Breast epithelium (tissue), 4 donors: Measurements from ENCODE around the gene GP1BB. TPM values are rescaled to one million over a fixed set of nuclear protein-coding genes. Genes with fewer than 3 reads are reported as not detected.

Experiments
- DNase-seq, 2 donors: peaks; one replicate each; pipeline ENCODE4 v3.0.0-alpha.2; 2019; ENCODE audit warnings: low spot score in 2 of 2
- H3K27ac ChIP-seq, 2 donors: fragments of 200-600 bp; sonication (generic) in 1 of 2; one replicate each; pipeline ENCODE4 v1.5.1; 2016 to 2019; ENCODE audit warnings: mild to moderate bottlenecking in 1 of 2
- H3K27me3 ChIP-seq, 2 donors: fragments of 200-600 bp; sonication (generic) in 1 of 2; one replicate each; pipeline versions ENCODE4 v1.5.1 to v1.6.0; 2017 to 2019; ENCODE audit warnings: control low read depth in 1 of 2, mild to moderate bottlenecking in 1 of 2
- H3K36me3 ChIP-seq: fragments of 200-600 bp; one replicate; pipeline ENCODE4 v1.5.1; 2019
- H3K4me1 ChIP-seq, 2 donors: fragments of 200-600 bp; sonication (generic); one replicate each; pipeline ENCODE4 v1.5.1; 2016 to 2019; ENCODE audit warnings: control low read depth in 1 of 2
- H3K4me3 ChIP-seq, 3 donors: fragments of 200-600 bp; sonication (generic); 1 replicate in 2 of 3; 2 replicates in 1 of 3; pipeline ENCODE4 v1.5.1; 2016 to 2019; ENCODE audit warnings: mild to moderate bottlenecking in 3 of 3, moderate library complexity in 2 of 3
- H3K9me3 ChIP-seq, 2 donors: fragments of 200-600 bp; sonication (generic) in 1 of 2; one replicate each; pipeline ENCODE4 v1.5.1; 2016 to 2019; ENCODE audit warnings: control low read depth in 1 of 2
- POLR2A ChIP-seq: fragments of 450-650 bp; IDR thresholded peaks from one replicate; pipeline ENCODE4 v1.6.1; 2016; ENCODE audit warnings: antibody characterized with exemption, mild to moderate bottlenecking, moderate library complexity
- POLR2AphosphoS5 ChIP-seq, 3 donors: sonication (generic); formaldehyde crosslinking; IDR thresholded peaks; one replicate each; pipeline ENCODE4 v1.6.1; 2017; ENCODE audit warnings: antibody characterized with exemption in 3 of 3
- intact Hi-C: fragments of 100-400 bp; cut with DNase I; formaldehyde crosslinking; loops from one replicate; pipeline ENCODE4 v1.15.1; 2023; ENCODE audit warnings: low total_unique reads
- total RNA-seq, 3 donors: library from RNA; depleted of rRNA; stranded (reverse); fragments of >200 nt; gene quantifications; one replicate each; pipeline ENCODE4 v1.1.0, GENCODE V29; 2016
- TF ChIP-seq, protein P1 (sequence below), 3 donors: fragments of 450-650 bp; IDR thresholded peaks; one replicate each; pipeline ENCODE4 v1.5.1; 2016 to 2017; ENCODE audit warnings: antibody characterized with exemption in 3 of 3, mild to moderate bottlenecking in 3 of 3, moderate library complexity in 3 of 3

GP1BB gene
- total RNA-seq, 3 donors from 2014 or later, result 1.3 to 6.2 (median 2.9) TPM

DNA sequence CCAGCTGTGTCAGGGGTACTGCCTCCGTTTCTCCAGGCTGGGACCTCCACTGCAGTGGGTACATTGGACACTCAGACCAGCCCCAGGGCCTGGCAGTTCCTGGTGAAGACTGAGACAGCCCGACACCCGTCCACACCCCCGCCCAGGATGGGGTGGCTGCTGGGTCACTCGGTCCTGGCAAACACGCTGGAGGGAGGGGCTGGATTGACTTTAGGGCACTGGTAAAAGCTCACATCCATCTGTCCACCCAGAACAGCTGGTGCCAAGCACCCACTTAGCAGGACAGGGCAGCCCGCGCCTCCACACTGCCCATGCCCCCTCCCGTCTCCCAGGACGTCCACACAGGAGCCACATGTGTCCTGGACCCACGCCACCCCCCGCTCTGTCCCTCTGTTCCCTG, 26.5 kb downstream of the GP1BB start:
- Histone ChIP-seq H3K4me3 (no peak overlapping the region), H3K4me1 (peaks cover 0 to 2% of the 10 kb centered on the region in 2 donors), H3K27me3 (peaks cover 2 to 20% of the 10 kb centered on the region in 2 donors), H3K9me3 (no peaks in the 10 kb centered on the region), H3K27ac (peak overlapping the region in 1 of 2 donors; percentile 63), H3K36me3 (no peaks in the 10 kb centered on the region)
- TF ChIP-seq POLR2A (no peak), POLR2AphosphoS5 (IDR thresholded peaks at IDR 0.05) (no peak)
- TF ChIP-seq, protein P1, sequence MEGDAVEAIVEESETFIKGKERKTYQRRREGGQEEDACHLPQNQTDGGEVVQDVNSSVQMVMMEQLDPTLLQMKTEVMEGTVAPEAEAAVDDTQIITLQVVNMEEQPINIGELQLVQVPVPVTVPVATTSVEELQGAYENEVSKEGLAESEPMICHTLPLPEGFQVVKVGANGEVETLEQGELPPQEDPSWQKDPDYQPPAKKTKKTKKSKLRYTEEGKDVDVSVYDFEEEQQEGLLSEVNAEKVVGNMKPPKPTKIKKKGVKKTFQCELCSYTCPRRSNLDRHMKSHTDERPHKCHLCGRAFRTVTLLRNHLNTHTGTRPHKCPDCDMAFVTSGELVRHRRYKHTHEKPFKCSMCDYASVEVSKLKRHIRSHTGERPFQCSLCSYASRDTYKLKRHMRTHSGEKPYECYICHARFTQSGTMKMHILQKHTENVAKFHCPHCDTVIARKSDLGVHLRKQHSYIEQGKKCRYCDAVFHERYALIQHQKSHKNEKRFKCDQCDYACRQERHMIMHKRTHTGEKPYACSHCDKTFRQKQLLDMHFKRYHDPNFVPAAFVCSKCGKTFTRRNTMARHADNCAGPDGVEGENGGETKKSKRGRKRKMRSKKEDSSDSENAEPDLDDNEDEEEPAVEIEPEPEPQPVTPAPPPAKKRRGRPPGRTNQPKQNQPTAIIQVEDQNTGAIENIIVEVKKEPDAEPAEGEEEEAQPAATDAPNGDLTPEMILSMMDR (IDR thresholded peaks at IDR 0.05), result no peak
- intact Hi-C loops, result no loop called here
- no peak for DNase-seq

DNA sequence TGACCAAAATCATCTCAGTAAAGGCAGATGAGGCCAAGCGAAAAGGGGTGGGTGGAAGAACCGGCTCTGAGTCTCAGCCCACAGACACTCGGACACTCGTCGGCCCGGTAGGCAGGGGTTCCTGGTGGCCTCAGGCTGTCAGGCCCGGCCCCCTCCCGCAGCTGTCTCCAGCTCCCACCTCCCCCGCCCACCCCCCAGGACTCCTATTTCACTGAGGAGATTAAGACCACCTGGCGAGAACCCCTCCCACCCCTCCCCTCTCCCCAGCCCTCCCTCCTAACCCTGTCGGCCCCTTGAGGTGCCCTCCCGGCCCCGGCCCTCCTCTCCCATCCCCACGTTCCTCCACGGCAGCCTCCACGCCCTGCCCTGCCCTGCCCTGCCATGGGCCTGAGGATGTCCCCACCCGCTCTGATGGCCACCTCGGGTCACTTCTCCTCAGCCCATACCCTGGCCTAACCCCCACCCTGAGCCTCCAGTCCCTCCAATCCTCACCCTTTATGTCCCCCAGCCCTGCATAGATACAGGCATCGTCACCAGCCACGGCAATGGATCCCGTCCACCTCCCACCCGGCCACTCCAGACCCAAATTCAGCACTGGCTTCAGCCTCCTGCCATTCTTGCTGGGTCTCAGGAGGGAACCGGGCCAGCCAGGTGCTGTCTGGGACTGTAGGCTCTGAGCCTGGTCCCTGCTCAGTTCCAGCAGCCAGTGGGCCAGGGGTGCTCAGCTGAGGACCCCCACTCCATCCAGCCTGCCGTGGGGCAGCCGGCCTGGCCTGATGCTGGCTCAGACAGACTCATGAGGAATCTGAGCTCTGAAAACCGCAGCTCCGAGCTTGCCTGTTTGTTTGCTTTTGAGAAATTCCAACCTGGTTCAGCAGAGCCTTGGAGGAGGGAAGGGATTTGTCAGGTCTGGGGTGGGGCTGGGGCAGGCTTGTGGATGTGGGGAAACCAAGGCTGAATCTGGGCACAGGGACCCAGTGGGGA, 27.5 kb downstream of the GP1BB start:
- H3K27me3 ChIP-seq, result peaks cover 9 to 29% of the 10 kb centered on the region in 2 donors
- no peak overlapping the region for H3K4me3 ChIP-seq
- no peak for TF ChIP-seq POLR2A
- no peak for TF ChIP-seq POLR2AphosphoS5 (IDR thresholded peaks at IDR 0.05)
- TF ChIP-seq, protein P1 (IDR thresholded peaks at IDR 0.05), result no peak
- no peaks in the 10 kb centered on the region for H3K9me3 ChIP-seq
- intact Hi-C loops, result no loop called here
- peak overlapping the region in 1 of 2 donors; percentile 63 for H3K27ac ChIP-seq
- DNase-seq, result no peak
- H3K4me1 ChIP-seq, result peaks cover 0 to 9% of the 10 kb centered on the region in 2 donors
- no peaks in the 10 kb centered on the region for H3K36me3 ChIP-seq

DNA sequence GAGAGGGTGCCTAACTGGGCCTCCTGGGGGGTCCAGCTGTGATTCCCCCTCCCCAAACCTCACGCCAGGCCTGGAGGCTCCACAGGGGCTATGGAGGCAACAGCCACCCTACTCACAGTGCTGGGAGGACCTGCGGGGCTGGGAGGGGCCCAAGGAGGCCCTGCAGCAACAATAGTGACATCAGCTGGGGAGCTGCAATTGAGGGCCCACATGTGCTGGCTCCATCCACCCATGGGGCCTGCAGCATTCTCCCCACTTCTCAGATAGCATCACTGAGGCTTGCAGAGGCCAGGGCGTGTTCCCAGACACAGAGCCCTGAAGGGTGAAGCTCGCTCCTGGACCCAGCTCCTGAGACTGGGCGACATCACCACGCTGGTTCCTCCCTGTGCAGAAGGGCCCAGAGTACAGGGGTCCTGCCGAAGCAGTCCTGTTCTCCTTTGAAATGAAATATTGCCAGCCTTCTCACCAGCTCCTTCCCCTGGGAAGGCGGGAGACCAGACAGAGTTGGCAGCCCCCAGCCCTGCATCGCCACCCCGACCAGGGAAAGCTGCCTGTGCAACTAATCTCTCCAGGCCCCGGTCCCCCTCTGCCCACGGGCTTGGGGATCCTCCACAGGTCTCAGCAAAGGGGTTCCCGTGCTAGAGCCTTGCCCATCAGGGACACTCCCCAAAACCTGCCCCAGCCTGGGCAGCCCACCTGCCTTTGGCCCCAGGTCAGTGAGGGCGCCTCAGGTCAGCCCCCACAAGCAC, 28.3 kb downstream of the GP1BB start:
- peaks cover 5 to 9% of the 10 kb centered on the region in 2 donors for H3K4me1 ChIP-seq

GRCh38 chr22:19753090-19753842, 29.9 kb downstream of the GP1BB start:
- Histone ChIP-seq H3K4me3 (no peak overlapping the region), H3K9me3 (no peaks in the 10 kb centered on the region), H3K27ac (no peak overlapping the region), H3K36me3 (no peaks in the 10 kb centered on the region), H3K27me3 (peaks cover 9 to 42% of the 10 kb centered on the region in 2 donors), H3K4me1 (peaks cover 5 to 12% of the 10 kb centered on the region in 2 donors)
- TF ChIP-seq POLR2A (no peak), POLR2AphosphoS5 (IDR thresholded peaks at IDR 0.05) (no peak)
- TF ChIP-seq, protein P1 (IDR thresholded peaks at IDR 0.05), result no peak
- DNase-seq, result no peak
- intact Hi-C loops, result no loop called here

More for the DNA sequence above, 28.3 kb downstream of the GP1BB start:
- Histone ChIP-seq H3K27ac (peak overlapping the region in 1 of 2 donors; percentile 63), H3K36me3 (no peaks in the 10 kb centered on the region), H3K9me3 (no peaks in the 10 kb centered on the region), H3K4me3 (no peak overlapping the region), H3K27me3 (peaks cover 9 to 38% of the 10 kb centered on the region in 2 donors)
- intact Hi-C loops, result no loop called here
- no peak for DNase-seq
- TF ChIP-seq POLR2AphosphoS5 (IDR thresholded peaks at IDR 0.05) (no peak), POLR2A (no peak)
- TF ChIP-seq, protein P1 (IDR thresholded peaks at IDR 0.05), result no peak
